ENCODE measurements around the gene PDGFA.

Gene PDGFA

DNA sequence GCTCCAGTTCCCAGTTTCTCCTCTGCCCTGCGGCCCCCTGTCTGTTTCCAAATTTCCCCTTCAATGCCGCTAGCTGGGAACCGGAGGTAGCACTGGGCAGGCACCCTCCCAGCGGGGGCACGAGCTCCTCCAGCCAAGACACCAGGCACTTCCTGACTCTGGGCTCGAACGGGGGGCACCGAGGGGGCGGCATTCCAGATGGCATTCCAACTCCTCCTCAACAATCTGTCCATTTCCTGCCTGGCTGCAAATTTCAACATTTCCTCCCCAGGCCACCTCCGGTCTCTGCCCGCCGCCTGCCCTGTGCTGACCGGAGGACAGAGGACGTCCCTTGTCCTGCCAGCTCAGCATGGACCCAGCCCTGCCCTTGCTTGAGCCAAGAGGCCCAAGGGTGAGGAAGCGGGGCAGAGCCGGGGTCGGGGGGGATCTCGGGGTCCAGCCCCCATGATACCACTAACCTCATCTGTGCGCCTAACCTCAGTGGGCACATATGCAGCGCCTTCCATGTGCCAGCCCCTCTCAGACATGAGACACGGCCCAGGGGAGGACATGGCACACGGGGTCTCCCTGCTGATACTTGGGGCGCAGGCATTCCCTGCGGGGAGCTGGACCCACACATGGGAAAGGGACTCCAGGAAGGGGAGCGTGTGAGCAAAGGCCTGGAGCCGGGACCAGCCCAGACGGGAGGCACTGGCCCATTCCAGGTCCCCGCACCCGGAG is 58.0 kb downstream of the PDGFA start:
- no peak for DNase-seq (ENCODE audit: low read depth in 3 of 3)

DNA sequence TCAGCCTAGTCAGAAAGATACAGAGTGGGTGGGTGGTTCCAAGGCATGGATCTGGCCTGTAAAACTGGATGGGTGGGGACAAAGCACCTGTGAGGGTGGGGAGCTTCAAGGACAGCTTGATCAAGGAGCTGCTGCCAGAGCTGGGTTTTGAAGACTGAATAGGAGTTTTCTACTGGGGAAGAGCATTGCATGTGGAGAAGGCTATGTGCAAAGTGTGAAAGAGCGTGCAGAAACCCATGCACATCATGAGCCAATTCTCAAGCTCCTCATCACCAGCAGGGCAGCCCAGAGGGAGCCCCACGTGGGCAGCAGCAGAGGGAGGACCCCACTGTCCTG is 58.6 kb downstream of the PDGFA start:
- DNase-seq (ENCODE audit: low read depth in 3 of 3): no peak

DNA sequence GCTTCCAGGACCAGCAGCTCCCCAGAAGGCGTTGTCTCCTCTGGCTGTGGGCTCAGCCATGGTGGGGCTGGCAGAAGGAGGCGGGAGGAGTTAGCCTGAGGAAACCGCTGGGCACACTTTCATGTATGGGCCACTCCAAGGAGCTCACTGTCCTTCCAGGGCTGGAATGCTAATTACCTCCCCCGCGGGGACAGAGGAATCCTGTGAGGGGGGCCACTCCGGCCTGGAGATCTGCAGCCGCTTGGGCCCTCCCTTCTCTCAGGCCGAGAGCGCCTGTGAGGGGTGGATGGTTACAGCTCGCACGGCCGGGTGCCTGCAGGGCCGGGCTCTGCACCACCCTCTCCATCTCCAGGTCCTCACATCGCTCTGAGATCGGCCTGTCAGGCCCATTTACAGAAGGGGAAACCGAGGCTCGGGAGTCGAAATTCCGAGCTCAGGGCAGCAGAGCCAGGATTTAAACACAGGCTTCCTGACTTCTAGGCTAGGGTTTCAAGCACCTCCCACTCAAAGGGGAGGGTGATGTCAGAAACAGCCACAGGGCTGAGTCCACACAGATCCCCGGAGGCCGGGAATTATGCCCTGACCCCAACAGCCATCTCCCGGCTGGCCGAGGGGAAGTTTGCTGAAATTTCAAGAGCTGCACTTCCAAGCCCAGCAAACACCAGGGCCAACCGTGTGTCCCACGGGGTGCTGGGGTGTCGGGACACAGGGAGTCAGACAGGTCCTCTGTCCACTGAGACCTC is 59.1 kb downstream of the PDGFA start:
- DNase-seq (ENCODE audit: low read depth in 3 of 3): no peak

DNA sequence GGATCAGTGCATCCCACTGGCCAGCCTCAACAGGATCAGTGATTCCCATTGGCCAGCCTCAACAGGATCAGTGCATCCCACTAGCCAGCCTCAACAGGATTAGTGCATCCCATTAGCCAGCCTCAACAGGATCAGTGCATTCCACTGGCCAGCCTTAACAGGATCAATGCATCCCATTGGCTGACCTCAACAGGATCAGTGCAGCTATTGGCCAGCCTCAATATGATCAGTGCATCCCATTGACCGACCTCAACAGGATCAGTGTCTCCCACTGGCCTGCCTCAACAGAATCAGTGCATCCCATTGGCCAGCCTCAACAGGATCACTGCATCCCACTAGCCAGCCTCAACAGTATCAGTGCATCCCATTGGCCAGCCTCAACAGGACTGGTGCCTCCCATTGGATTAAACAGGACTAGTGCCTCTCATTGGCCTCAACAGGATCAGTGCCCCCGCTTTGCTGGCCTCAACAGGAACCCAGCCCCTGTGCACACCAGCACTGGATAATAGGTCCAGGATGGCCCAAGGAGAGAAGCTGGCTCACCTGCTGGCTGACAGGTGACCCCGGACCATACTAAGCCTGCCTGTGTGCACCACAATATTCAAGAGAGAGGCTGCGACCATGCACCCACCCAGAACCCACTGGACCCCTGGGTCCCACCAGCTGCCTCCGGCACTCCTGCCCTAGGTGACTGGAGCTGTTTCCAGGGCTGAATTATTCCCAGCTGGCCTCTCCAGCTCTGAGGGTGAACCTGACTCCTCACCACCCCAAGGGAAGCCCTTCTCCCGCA is 59.9 kb downstream of the PDGFA start:
- no peak for DNase-seq (ENCODE audit: low read depth in 3 of 3)

DNA sequence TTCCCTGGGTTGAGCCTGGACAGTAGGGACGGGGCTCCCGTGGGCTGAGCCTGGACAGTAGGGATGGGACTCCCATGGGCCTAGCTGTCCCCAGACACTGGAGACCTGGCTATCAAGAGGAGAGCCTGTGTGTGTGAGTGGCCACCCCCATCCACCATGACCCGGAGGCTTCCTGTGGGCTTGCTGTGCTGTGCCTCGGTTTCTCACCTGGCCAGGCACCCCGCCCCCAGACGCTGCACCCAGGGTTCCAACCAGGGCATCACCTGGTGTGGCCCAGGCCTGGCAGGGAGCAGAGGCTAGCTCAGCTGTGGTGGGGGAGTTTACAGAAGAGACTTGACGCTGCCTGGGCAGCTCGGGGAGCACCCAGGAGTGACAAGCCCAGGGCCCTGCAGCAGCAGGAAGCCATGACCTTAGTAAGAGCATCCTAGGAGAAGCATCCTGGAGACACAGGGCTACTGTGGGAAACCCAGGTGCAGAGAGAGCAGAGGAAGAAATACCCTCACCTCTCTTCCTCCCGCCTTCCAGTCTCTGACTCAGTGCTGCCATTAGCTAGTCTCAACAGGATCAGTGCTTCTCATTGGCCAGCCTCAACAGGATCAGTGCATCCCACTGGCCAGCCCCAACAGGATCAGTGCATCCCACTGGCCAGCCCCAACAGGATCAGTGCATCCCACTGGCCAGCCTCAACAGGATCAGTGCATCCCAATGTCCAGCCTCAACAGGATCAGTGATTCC is 61.0 kb downstream of the PDGFA start:
- DNase-seq (ENCODE audit: low read depth in 3 of 3): no peak

DNA sequence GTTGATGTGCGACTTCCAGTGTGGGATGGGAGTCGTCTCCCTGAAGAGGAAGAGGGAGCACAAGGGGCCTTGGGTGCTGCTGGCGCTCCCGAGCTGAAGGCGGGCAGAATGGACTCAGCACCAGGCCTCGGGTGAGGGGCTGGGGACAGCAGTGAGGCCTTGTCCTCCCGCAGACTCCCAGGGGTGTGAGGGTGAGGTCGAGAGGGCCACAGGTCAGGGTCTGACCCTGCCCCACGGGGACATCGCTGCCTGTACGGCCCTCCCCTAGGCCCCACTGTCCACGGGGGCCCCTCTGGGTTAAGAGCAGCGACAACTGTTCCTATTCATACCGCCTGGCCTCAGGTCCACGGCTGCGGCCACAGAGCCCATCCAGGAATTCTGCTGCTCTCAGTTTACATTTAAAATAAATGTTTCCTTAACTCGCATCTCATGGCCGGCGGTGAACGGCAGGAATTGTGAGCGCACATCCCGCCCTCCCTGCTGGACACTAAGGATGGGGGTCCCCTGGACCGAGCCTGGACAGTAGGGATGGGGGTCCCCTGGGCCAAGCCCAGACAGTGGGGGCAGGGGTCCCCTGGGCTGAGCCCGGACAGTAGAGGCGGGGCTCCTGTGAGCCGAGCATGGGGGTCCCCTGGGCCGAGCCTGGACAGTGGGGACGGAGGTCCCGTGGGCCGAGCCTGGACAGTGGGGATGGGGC is 61.7 kb downstream of the PDGFA start:
- no peak for DNase-seq (ENCODE audit: low read depth in 3 of 3)

DNA sequence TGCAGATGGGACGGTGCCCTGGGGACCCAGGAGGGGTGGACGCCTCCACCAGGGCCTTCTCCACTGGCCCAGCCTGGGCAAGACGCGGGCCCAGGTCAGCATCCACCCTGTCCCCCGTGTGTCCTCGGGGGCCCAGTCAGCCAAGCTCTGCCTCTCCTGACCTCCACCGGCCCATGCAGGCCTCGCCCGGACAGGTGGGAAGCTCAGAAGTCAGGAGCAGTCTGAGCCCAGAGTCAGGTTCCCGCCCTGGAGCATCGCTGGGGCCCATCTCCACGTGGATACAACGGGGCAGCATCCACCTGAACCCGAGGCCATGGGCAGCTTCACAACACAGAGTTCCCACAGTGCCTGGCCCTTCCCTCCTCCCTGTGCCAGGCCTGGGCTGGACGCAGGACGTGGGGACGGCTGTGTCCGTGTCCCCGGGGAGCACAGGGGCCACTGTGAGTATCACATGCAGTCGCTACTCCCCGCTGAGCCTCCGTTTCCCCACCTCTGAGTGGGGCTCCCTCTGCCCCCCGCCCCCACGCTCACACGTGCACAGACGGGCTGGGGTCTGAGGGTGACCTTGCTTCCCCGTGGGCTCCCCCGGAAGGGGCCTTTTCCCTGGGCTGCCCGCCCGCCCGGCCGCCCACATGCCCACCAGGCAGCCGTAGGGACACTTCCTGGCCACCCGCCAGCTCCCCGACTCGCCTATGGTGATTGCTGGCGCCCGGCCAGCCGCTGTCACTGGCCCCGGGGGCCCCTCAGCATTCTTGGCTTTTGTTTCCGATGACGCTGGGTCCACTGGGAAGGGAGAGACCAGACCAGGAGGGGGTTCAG is 64.3 kb downstream of the PDGFA start:
- no peak for DNase-seq (ENCODE audit: low read depth in 3 of 3)

DNA sequence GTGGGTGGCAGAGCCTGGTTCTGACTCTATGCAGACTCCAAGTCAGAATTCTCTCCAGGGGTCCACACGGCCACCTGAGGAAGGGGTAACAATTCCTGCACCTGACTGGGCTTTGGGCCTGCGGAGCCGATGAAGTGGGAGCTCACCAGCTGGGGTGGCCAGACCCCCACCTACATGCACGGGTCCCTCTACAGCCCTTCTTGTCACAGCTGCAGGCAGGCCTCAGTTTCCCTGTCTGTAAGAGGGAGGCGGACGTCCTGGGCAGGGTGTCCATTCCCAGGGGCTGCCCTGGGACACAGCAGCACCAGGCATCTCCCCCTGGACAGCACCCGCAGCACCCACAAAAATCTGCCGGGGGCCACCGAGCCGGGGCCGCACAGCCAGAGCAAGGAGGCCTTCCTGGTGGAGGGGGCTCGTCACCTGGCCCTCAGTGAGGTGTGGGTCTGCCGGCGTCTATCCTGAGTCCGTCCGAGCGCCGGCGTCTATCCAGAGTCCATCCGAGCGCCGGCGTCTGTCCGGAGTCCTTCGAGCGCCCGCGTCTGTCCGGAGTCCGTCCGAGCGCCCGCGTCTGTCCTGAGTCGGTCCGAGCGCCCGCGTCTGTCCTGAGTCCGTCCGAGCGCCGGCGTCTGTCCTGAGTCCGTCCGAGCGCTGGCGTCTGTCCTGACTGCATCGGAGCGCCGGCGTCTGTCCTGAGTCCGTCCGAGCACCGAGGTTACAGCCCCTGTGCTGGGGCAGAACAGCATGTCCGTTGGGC is 65.1 kb downstream of the PDGFA start:
- DNase-seq (ENCODE audit: low read depth in 3 of 3): no peak

DNA sequence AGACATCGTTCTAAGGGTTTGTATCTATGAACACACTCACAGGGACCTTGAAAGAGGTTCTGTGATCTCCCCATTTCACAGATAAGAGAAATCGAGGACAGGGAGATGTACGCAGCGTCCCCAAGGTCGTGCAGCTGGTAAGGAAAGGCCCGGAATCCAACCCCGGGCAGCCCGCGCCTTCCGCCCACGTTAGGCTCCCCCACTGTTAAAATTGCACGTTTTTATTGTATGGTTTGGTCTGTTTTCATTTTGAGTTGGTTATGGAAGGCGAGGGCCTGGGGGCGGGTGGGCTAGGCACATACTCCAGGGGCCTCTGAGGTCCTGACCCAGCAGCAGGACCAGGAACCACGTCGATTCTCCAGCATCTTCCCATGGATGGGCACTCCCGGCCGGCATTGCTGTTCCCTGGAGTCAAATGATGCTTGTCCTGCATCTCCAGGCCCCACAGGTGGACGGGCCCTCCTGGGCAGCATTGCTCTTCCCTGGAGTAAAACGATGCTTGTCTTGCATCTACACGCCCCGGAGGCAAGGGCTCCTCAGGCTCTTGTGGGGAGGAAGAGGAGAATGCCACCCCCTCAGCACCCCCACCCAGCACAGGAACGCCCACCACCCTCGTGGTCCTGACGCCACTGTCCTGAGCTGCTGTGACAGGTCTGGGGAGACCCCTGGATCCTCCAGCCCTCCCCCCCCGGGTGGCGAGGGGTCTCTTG is 65.9 kb downstream of the PDGFA start:
- DNase-seq (ENCODE audit: low read depth in 3 of 3): no peak

DNA sequence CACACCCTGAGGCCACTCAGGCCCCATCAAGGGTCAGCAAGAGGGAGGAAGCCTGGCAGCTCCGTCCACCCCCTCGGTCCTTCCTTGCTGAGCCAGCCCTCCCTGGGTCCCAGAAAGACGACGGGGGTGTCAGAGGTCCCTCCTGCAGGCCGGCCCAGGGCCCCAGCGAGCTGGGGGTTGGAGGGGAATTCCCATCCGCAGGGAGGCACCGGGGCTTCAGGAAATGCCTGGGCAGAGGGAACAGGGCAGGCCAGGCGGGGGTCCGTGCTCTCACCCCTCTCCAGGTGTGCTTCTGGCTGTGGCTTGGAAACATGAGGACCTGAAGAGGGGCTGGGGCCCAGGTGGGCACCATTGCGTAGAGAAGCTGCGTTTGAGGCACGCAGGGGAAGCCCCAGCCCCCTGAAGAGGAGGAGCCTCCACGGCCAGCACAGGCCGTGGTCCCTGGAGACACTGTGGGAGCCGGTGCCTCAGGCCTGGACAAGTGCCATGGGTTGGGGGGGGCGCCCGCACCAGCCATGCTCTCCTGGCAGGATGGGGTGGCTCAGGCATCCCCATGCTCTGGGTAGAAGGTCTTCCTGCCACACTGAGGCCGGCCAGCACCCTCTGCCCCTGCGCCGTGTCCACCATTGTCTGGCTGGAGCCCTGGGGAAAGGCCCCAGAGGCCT is 66.7 kb downstream of the PDGFA start:
- no peak for DNase-seq (ENCODE audit: low read depth in 3 of 3)

DNA sequence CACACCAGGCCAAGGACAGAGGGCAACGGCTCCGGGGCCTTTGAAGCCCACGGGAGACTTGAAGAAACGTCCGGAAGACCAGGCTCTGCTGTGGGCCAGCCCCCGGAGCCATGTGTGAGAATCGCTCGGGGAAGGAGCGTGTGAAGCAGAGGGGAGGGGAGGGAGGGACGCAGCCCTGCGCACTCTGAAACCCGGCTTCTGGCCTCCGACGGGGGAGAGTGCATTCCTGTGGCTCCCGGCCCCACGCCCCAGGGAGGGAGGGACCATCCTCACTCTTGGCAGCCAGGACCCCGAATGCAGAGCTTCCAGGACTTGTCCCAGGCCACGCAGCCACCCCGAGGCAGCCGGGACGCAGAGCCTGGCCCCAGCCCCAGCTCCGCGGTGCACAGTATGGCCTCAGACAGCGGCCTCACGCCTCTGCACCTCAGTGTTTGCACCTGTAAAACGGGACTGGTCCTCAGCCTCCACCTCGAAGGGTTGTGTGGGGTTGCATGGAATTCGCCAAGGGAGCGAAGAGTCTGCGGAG is 67.4 kb downstream of the PDGFA start:
- DNase-seq (ENCODE audit: low read depth in 3 of 3): no peak

DNA sequence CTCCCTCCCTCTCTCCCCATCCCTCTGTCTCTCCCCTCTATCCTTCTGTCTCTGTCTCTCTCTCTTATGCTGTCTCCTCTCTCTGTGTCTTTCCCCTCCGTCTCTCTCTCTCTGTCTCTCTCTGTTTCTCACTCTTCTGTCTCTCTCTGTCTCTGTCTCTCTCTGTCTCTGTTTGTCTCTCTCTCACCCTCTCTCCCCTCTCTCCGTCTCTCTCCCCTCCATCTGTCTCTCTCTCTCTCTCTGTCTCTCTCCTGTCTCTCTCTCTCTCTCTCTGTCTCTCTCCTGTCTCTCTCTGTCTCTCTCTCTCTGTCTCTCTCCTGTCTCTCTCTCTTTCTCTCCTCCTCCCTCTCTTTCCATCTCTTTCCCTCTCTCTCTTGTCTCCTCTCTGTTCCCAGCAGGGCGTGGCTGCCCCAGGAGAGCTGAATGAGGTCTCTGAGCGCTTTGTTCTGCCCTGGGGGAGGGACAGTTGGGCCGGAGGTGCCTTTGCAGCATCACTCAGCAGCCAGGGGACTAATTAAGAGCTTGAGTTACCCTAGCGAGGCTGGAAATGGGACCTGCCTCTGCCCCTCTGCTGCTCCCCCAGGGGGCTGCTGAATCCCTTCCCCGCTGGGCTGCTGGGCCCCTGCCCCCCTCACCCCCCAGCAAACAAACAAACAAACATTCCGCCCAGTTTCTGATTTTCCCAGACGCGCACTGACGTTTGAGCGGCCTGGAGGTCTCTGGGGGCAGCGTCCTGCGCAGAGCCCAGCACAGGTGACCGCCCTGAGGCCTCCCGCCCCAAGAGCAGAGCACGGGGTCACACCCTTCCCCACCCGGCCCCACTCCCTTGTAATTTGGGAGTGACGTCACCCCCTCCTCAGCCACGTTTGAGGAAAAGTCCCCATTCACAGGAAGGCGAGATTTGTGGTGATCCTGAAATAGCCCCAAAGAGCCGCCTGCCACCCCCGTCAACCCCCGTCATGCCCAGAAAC is 68.1 kb downstream of the PDGFA start:
- no peak for DNase-seq (ENCODE audit: low read depth in 3 of 3)

DNA sequence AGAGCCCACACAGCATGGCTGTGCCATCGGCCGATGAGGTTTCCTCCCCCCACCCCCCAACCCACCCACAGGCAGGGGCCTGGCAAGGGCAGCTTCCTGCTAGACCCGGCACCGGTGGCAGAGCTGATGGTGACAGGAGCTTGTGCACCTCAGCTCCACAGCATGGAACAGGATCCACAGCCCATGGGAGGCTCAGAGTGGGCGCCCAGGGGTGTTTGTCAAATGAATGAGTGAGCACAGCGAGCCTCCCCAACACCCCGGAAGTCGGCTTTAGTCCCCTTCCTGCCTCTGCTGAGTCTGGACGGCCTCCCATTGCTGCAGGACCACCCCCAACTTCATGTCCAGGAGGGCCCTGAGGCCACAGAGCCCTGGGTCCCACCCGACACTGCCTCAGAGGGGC is 68.9 kb downstream of the PDGFA start:
- no peak for DNase-seq (ENCODE audit: low read depth in 3 of 3)

DNA sequence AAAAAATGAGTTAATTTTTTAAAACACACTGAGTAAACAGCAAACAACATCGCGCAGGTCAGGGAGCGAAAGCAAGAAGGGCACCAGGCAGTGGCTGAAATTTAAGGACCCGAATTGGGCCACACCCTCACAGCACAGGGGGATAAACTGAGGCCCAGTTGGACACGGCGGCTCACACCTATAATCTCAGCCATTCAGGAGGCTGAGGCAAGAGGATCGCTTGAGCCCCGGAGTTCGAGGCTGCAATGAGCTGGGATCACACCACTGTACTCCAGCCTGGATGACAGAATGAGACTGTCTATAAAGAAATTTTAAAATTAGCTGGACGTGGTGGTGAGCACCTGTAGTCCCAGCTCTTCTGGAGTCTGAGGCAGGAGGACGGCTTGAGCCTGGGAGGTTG is 69.6 kb downstream of the PDGFA start:
- DNase-seq (ENCODE audit: low read depth in 3 of 3): no peak

DNA sequence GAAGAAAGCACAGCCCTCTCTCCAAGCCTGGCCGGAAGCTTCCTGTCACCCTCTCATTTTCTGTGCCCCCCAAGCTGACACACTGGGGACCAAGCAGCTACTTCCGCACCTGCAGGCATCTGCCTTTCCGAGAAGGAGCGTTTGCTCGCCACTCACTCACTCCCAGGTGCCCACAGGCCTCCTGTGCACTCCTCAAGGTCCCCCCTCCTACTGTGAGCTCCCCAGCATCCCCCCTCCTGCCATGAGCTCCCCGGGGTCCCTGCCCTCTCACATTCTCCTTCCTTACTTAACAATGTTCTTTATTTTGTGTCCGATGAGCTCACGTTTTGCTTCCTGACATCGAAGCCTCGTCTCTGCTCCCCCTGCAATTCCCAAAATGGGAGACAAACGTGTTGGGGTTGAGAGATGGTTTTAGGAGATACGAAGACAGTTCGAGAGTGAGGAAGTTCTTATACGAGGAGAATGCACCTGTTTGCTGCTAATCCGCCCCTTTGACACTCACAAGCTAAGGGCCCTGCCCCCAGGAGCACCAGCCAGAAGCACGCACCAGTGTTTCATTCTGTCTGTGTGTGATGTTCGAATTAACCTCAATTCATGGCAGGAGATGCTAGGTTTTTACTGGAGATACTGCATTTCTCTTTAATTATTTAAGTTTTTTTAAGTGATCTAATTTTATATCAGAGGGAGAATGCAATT is 70.2 kb downstream of the PDGFA start:
- no peak for DNase-seq (ENCODE audit: low read depth in 3 of 3)

DNA sequence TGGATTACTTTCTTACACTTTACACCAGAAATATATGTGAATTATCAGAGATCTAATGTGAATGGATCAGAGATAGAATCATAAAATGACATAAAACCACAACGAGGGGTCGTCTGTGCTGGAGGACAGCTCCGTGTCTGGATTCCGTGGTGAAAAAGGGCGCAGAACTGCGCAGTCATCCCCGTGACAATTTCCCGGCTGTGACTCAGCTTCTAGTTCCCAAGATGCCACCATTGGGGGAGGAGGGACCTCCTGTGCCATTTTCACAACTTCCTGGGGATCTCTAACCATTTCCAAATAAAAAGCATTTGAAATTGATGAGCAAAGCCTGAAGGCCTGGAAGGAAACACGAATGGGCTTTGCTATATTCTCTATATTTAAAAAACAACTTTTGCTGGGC is 72.1 kb downstream of the PDGFA start:
- DNase-seq (ENCODE audit: low read depth in 3 of 3): no peak

Data from stimulated activated CD4-positive, alpha-beta T cell treated with anti-CD3 and anti-CD28 coated beads, TNF-alpha, amount 100 ng/mL, for 4 hours (primary cell).